ENCODE measurements around the gene PLA2G7. TPM values are rescaled to one million over a fixed set of nuclear protein-coding genes. Genes with fewer than 3 reads are reported as not detected.

PLA2G7 gene
- polyA plus RNA-seq, 3 donors = 10.2 to 53.5 (median 24.4) TPM

- H3K4me3 Mint-ChIP-seq = no peak overlapping the region
- H3K9ac ChIP-seq (ENCODE audit: insufficient read depth, low read length, poor library complexity, severe bottlenecking) = no peak overlapping the region
- no peaks in the 10 kb centered on the region for H3K36me3 Mint-ChIP-seq
- H3K9me3 ChIP-seq (replicated peaks in 1 of 2; ENCODE audit: control insufficient read depth in 1 of 2, insufficient read depth in 1 of 2, low read length in 2 of 2) = no peaks in the 10 kb centered on the region
- no peak overlapping the region for H2AFZ ChIP-seq (ENCODE audit: insufficient read depth, low read depth, low read length, poor library complexity, severe bottlenecking)
- no peak for DNase-seq
- peaks cover 6 to 12% of the 10 kb centered on the region in 2 donors for H3K4me1 ChIP-seq (ENCODE audit: control insufficient read depth in 1 of 2, insufficient read depth in 2 of 2, low read length in 2 of 2)
- H3K79me2 ChIP-seq (ENCODE audit: insufficient read depth, low read length) = no peaks in the 10 kb centered on the region
- intact Hi-C loops (cut with micrococcal nuclease) = no loop called here
- no peaks in the 10 kb centered on the region for H3K36me3 ChIP-seq (replicated peaks in 1 of 2; ENCODE audit: control insufficient read depth in 1 of 2, insufficient read depth in 2 of 2, low read length in 2 of 2)
- H3K27ac Mint-ChIP-seq = no peak overlapping the region
- H3K9me3 Mint-ChIP-seq = peaks cover 0 to 6% (median 0%) of the 10 kb centered on the region in 7 donors
- H3K4me3 ChIP-seq (replicated peaks in 1 of 3; ENCODE audit: low read depth in 2 of 3, low read length in 3 of 3) = no peak overlapping the region
- WGBS (ENCODE audit: insufficient coverage) = 100% methylated on average over 3 of the region's 3 CpGs
- TF ChIP-seq, protein P1, sequence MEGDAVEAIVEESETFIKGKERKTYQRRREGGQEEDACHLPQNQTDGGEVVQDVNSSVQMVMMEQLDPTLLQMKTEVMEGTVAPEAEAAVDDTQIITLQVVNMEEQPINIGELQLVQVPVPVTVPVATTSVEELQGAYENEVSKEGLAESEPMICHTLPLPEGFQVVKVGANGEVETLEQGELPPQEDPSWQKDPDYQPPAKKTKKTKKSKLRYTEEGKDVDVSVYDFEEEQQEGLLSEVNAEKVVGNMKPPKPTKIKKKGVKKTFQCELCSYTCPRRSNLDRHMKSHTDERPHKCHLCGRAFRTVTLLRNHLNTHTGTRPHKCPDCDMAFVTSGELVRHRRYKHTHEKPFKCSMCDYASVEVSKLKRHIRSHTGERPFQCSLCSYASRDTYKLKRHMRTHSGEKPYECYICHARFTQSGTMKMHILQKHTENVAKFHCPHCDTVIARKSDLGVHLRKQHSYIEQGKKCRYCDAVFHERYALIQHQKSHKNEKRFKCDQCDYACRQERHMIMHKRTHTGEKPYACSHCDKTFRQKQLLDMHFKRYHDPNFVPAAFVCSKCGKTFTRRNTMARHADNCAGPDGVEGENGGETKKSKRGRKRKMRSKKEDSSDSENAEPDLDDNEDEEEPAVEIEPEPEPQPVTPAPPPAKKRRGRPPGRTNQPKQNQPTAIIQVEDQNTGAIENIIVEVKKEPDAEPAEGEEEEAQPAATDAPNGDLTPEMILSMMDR (IDR thresholded peaks at IDR 0.05) = no peak
- H3K27ac ChIP-seq (ENCODE audit: low read depth in 1 of 2, low read length in 2 of 2) = no peak overlapping the region
- no peaks in the 10 kb centered on the region for H4K20me1 ChIP-seq (ENCODE audit: insufficient read depth, low read length)
- H3K27me3 ChIP-seq (ENCODE audit: control insufficient read depth in 2 of 2, insufficient read depth in 2 of 2, low read length in 2 of 2) = no peaks in the 10 kb centered on the region
- H3K27me3 Mint-ChIP-seq (ENCODE audit: low read depth in 3 of 3) = peaks cover 0 to 1% (median 0%) of the 10 kb centered on the region in 3 donors
- H3K4me2 ChIP-seq (replicated peaks; ENCODE audit: extremely low read depth, low read length, poor library complexity, severe bottlenecking) = no peak overlapping the region
- peaks cover 15% of the 10 kb centered on the region for H3K4me1 Mint-ChIP-seq
Observed at GRCh38 chr6:46751658-46752057, 16.5 kb upstream of the PLA2G7 start.

GRCh38 chr6:46749731-46750130 lies 14.6 kb upstream of the PLA2G7 start:
- peaks cover 15 to 17% of the 10 kb centered on the region in 2 donors for H3K4me1 ChIP-seq (ENCODE audit: control insufficient read depth in 1 of 2, insufficient read depth in 2 of 2, low read length in 2 of 2)
- WGBS (ENCODE audit: insufficient coverage) = 91% methylated on average over 5 of the region's 5 CpGs
- no peaks in the 10 kb centered on the region for H3K27me3 ChIP-seq (ENCODE audit: control insufficient read depth in 2 of 2, insufficient read depth in 2 of 2, low read length in 2 of 2)
- Mint-ChIP-seq H3K4me1 (peaks cover 26% of the 10 kb centered on the region), H3K27ac (peak overlapping the region in 1 of 7 donors; percentile 55), H3K9me3 (peaks cover 0 to 6% (median 2%) of the 10 kb centered on the region in 7 donors), H3K27me3 (ENCODE audit: low read depth in 3 of 3) (peaks cover 0 to 2% (median 0%) of the 10 kb centered on the region in 3 donors), H3K36me3 (no peaks in the 10 kb centered on the region), H3K4me3 (no peak overlapping the region)
- H3K27ac ChIP-seq (ENCODE audit: low read depth in 1 of 2, low read length in 2 of 2) = no peak overlapping the region
- TF ChIP-seq, protein P1 (IDR thresholded peaks at IDR 0.05) = no peak
- H3K9me3 ChIP-seq (replicated peaks in 1 of 2; ENCODE audit: control insufficient read depth in 1 of 2, insufficient read depth in 1 of 2, low read length in 2 of 2) = no peaks in the 10 kb centered on the region
- no peaks in the 10 kb centered on the region for H3K79me2 ChIP-seq (ENCODE audit: insufficient read depth, low read length)
- H3K36me3 ChIP-seq (replicated peaks in 1 of 2; ENCODE audit: control insufficient read depth in 1 of 2, insufficient read depth in 2 of 2, low read length in 2 of 2) = no peaks in the 10 kb centered on the region
- no peak overlapping the region for H2AFZ ChIP-seq (ENCODE audit: insufficient read depth, low read depth, low read length, poor library complexity, severe bottlenecking)
- intact Hi-C loops (cut with micrococcal nuclease) = no loop called here
- no peaks in the 10 kb centered on the region for H4K20me1 ChIP-seq (ENCODE audit: insufficient read depth, low read length)
- H3K4me3 ChIP-seq (replicated peaks in 1 of 3; ENCODE audit: low read depth in 2 of 3, low read length in 3 of 3) = no peak overlapping the region
- no peak overlapping the region for H3K4me2 ChIP-seq (replicated peaks; ENCODE audit: extremely low read depth, low read length, poor library complexity, severe bottlenecking)
- DNase-seq = no peak
- no peak overlapping the region for H3K9ac ChIP-seq (ENCODE audit: insufficient read depth, low read length, poor library complexity, severe bottlenecking)

All from CD14-positive monocyte (primary cell).